A375 (cell line): ENCODE results near the gene MRPL39. TPM values are rescaled to one million over a fixed set of nuclear protein-coding genes. Genes with fewer than 3 reads are reported as not detected.

Experiments used
- total RNA-seq: library from RNA; depleted of rRNA; stranded (reverse); fragments of >200 nt; shearing (Covaris generic); gene quantifications from 2 replicates; pipeline ENCODE4 v1.2.3, GENCODE V29; 2014; rRNA removed

Gene MRPL39
- 39.9 and 42.6 TPM in 2 replicates for total RNA-seq

GRCh38 chr21:25607151-25608043, at the start of gene MRPL39:
MRPL39 (minus strand) TSS chr21:25607481; CDS start chr21:25607475, 6 bp downstream.

DNA sequence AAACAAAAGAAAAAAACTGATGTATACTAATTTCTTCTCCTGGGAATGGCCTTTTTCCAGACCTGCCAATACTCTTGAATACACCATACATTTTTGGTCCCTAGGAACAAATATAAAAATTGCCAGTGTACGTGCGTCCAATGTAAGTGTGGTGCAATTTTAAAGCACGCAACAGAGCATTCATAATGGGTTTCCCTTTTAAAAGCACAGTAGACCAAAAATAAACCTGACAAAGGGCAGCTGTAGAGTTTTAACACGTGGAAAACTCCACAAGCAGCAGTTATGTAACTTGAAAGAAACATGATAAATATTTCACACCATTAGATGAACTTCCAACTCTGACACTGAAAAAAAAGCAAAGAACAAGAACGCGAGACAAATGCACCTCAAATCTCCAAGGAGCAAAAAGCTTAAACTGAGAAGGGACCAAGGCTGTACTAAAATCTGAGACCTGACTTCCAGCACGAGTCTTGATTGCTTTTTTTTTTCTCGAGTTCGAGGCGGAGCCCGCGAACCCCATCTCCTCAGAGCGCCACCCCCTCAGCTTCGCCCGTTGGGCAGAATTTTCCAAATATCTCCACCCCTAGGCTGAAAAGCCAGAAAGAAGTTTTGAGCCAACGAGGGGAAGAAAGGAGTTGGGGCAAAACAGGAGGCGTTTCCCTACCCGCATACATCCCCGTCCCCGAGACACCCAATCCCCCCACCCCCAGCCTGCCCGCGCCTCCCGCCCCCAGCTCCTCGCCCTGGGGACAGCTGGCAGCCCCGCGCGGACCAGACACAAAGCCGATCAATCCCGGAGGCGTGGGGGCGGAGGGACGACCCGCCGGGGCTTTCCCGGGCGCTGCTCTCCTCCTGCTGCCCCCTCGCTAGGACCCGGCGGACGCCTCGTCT, 31.6 kb upstream of the MRPL39 start, which contains the start of gene JAM2:
TSS of gene JAM2 (plus strand) at position 599 of the 891 bp plus-strand sequence. CDS start 564 bp downstream, outside the sequence.

Other genes with a start within 250 kb of the MRPL39 start
- 0.04 TPM in 1 of 2 replicates, not detected in the other for gene JAM2, start 31.8 kb upstream of the MRPL39 start, total RNA-seq
- 90.3 and 101 TPM in 2 replicates for gene ATP5PF, start 127.4 kb upstream of the MRPL39 start, total RNA-seq
- 15.6 and 18.3 TPM in 2 replicates for gene GABPA, start 127.5 kb upstream of the MRPL39 start, total RNA-seq